NCI-H524 (cell line): Measurements from ENCODE around the gene SSBP4.

Experiments
- DNase-seq, 2 experiments: peaks; one replicate each; lab custom pipeline; 2025; lab: John Stamatoyannopoulos, UW

The SSBP4 gene

GRCh38 chr19:18468517-18468916, 49.3 kb downstream of the SSBP4 start:
- DNase-seq = no peak

- peak in 1 of 2 experiments; percentile 73 for DNase-seq
Measured at GRCh38 chr19:18469069-18469846, 50.1 kb downstream of the SSBP4 start.

DNA sequence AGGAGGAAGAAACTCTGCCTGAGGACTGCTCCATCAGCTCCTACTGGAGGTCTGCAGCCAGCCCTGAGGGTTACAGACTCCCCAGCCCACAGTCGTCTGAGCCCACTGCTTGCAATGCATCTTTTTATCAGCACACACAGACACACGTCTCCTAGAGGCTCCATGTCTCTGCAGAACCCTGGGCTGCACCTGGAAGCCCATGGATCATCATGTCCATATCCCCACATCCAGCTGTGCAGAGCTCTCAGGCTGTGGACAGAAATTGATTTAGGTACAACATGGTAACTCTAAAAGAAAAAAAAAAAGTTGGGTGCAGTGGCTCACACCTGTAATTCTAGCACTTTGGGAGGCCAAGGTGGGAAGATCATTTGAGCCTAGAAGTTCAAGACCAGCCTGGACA, 51.6 kb downstream of the SSBP4 start:
- no peak for DNase-seq

DNA sequence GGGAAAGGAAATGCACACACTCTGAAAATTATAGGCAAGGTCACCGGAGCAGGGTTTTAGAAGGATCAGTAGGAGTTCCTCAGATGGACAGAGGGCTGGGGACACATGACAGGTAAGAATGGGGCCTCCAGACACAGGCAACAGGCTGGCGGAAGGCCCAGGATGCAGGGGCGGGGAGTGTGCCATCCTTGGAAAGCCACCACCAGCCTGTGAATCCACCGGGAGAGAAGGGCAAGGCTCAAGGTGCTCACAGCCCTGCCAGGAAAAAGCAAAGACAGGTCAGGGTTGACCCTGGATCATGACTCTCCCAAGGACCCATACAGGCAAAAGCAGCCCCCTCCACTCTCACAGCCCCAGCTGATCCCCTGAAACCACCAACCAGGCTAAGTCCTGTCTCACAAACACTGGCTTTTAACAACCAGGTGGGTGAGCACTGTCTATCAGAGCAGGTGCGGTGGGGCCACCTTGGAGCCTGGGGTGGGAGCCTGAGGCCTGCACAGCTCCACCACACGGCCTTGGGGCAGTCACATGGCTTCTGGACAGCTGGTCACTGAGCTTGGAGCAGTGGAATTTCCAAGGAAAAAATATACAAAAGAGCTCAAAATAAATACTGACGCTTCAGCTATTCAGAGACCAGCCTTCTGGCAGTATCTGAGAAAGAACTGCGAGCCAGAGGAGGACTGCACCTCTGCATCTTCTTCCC, 54.0 kb downstream of the SSBP4 start:
- no peak for DNase-seq

- no peak for DNase-seq
Measured at GRCh38 chr19:18473706-18474087, 54.5 kb downstream of the SSBP4 start.

DNA sequence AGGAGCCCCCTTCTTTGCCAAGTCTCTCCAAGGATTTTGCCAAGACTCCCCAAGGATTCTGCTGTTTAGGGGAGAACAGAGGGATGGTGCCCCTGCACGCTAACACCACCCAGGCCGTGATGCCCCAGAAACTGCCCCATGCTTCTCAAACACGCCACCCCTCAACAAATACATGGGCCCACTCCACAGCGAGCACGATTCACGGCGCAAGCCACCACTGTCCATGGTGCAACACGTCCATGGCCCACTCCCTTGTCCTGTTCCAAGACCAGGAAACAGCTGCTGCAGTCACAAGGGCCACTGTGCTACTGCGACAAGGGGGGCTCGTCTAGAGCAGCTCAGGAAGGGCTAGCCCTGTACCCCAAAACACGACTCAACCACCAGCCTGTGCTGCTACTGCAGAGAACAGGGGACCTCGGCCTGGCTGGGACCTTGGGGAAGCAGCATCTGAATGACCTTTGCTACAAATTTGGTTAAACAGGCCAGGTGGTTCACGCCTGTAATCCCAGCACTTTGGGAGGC, 55.2 kb downstream of the SSBP4 start:
- DNase-seq = no peak

GRCh38 chr19:18475004-18475453, 55.8 kb downstream of the SSBP4 start:
- DNase-seq = no peak

DNA sequence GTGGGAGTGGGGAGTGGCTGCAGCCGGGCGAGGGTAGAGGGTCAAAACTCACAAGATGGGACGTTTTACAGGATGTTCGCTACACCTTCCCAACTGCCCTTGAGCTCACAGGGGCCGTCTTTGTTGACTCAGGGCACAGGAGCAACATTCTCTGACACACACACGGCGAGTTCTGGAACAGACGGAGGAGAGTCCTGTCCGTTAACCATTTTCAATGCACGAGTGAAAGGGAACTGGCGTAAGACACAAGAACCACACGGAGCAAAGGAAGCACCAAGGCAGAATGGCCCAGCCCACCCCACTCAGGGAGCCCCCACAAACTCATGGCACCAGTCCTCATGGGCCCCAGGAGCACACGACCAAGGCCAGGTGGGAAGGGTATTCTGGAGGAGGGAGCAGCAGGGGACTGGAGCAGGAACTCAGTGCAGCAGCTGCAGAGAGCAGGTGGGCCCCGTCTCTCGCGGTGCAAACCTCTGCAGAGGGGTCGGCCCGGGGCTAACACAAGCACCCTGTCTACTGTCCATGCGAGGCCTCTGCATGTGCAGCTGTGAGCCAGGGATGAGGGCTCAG, 56.6 kb downstream of the SSBP4 start:
- DNase-seq = peak in 1 of 2 experiments; percentile 40

DNA sequence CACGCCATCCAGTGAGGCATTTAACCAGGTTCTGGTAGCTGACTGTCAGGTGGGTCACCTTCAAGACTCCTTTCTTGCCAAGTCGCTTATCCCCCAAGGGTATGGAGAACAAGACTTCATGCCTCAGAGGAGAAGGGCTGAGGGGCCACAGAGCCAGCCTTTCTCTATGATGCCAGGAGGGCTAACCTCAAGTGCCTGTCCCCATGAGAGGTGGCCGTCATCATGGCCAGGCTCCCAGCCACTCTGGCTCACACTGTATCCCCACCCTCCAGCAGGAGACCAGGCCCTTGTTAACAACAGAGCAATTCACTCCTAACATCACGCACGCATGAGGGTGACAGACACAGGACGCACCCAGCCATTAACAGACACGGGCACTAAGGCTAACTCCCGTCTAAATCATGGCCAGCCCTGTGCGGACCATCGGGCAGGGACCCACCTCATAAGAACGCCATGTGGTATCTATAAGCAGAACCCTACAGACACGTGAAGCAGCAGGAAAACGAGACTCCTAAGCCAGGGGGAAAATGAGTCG, 57.4 kb downstream of the SSBP4 start:
- DNase-seq = no peak

- DNase-seq = peak in 1 of 2 experiments; percentile 45
Measured at GRCh38 chr19:18477042-18477779, 58.0 kb downstream of the SSBP4 start.

GRCh38 chr19:18477974-18478373, 58.8 kb downstream of the SSBP4 start:
- peak; percentile 84 to 94 for DNase-seq

DNA sequence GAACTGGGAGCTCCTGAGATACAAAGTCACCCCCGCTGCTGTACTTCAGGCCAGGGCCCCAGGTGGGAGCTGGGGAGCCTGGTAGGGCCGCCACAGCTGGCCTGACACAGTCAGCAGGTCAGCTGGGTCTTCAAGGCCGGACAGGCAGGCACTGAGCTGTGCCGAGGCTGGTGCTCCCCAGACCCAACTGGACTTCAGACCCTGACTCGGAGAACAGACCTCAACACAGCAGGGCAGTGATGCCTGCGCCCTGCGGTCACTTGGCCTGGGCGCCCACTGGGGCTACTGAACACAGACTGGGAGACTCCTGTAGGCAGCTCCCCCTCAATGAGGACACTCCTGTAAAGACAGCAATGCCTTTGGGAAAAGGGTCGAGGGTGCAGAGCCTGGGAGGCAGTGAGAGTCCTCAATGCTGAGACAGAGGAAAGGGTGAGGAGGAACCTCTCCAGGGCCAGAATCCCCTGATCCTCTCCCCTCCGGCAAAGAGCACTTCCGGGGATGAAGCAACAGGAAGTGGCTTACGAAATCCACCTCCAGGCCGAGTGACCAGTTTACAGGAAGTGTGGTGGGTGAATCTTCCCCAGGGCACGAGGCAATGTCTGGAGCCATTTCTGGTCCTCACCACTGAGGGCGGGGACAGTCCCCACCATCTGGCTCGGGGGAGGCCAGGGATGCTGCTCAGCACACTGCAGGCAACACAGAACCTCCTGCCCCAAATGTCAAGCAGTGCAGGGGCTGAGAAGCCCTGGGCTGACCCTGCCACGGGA, 59.5 kb downstream of the SSBP4 start:
- DNase-seq = peak; percentile 65 to 74

- peak; percentile 91 to 97 for DNase-seq
Measured at GRCh38 chr19:18480006-18480691, 61.0 kb downstream of the SSBP4 start.

GRCh38 chr19:18481505-18482222, 62.5 kb downstream of the SSBP4 start:
- no peak for DNase-seq

DNA sequence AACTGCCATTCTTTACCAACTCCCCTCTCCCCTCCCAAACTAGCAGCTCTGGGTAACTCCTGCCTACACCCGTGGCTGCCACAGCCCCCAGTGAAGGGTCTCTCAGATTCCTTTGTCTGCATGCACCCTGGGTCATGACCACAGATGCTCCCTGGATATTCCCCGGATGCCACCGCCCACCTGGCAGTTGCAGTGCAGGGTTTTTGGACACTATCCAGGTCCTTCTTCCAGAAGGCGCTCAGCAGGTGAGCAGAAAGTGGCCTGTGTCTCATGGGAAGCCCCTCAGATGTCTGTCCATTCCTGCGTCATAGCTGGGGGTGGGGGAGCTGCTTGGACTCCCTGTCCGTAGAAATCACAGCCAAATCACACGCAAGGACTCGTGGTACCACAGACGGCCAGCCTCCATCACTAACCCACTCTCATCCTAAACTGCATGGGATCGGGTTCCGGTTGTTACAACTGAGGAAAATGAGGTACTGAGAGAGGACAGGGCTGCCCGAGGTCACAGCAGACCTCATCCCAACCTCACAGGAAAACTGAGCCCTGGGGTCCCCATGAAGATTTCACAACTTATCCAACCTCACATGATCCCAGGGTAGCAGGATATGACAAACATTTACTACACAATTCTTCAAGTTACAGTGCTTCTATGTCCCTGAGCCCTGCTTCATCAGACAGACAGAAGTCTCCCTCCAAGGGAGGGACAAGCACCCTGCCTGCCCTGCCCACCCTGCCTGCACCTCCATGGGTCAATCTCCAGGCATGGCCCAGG, 64.1 kb downstream of the SSBP4 start:
- peak; percentile 75 to 87 for DNase-seq
